Ascending aorta (tissue), 2 donors: ENCODE data around the gene MYO1G. TPM values are rescaled to one million over a fixed set of nuclear protein-coding genes. Genes with fewer than 3 reads are reported as not detected.

ENCODE experiments used
- DNase-seq, 2 donors: peaks; one replicate each; pipeline ENCODE4 v3.0.0-alpha.2; 2019; ENCODE audit warnings: low spot score in 2 of 2
- H3K27ac ChIP-seq, 2 donors: fragments of 200-600 bp; sonication (generic); one replicate each; pipeline ENCODE4 v1.5.1; 2016 to 2017; ENCODE audit warnings: mild to moderate bottlenecking in 1 of 2
- H3K27me3 ChIP-seq: fragments of 200-600 bp; sonication (generic); one replicate; pipeline ENCODE4 v1.5.1; 2017
- H3K36me3 ChIP-seq, 2 donors: fragments of 200-600 bp; sonication (generic); one replicate each; pipeline ENCODE4 v1.5.1; 2016
- H3K4me1 ChIP-seq, 2 donors: fragments of 200-600 bp; sonication (generic); one replicate each; pipeline ENCODE4 v1.5.1; 2016 to 2017; ENCODE audit warnings: mild to moderate bottlenecking in 1 of 2
- H3K4me3 ChIP-seq, 2 donors: fragments of 200-600 bp; sonication (generic); one replicate each; pipeline ENCODE4 v1.5.1; 2016 to 2017; ENCODE audit warnings: mild to moderate bottlenecking in 1 of 2
- H3K9me3 ChIP-seq, 2 donors: fragments of 200-600 bp; sonication (generic); one replicate each; pipeline ENCODE4 v1.5.1; 2016
- intact Hi-C: fragments of 100-400 bp; cut with DNase I; formaldehyde crosslinking; loops from one replicate; pipeline ENCODE4 v1.15.1; 2023
- total RNA-seq: library from RNA; depleted of rRNA; stranded (reverse); fragments of >200 nt; gene quantifications from one replicate; pipeline ENCODE4 v1.1.0, GENCODE V29; 2016
- TF ChIP-seq, protein P1 (sequence below), 3 experiments: fragments of 200-600 bp in 2 of 3; fragments of 450-650 bp in 1 of 3; sonication (generic) in 2 of 3; IDR thresholded peaks; one replicate each; pipeline ENCODE4 v1.5.1; 2016 to 2019; ENCODE audit warnings: antibody characterized with exemption in 3 of 3, mild to moderate bottlenecking in 1 of 3, moderate library complexity in 1 of 3

MYO1G gene
- total RNA-seq, 1 donor from 2014 or later = 5.9 TPM

DNA sequence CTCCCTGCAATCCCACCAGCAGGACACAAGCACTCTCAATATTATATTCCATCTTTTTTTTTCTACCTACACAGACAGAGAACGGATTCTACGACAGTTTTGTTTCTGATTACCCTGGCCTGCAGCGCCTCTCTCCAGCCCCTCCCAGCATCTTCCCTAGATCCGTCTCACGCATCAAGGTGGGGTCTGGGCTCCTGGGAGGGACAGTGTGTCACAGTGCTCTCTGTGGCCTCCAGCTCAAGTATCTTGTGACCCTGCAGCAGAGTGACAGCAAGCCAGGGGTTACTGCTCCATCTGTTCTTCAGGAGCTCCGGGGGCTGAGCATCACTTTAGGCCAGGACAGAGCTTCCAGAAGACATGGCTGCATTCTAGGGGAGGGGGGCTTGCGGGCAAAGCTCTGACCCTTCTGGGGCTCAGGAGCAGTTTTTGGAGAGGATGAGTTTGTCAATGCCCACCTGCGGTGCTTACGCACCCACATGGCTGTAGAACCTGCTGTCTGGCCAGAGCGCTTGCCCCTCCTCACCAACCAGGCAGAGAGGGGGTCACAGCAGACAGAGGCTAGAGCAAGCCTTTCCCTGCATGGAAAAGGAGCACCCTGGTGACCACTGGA lies 22.6 kb downstream of the MYO1G start:
- Histone ChIP-seq H3K27ac (no peak overlapping the region), H3K36me3 (no peaks in the 10 kb centered on the region), H3K27me3 (no peaks in the 10 kb centered on the region), H3K4me3 (no peak overlapping the region), H3K4me1 (no peaks in the 10 kb centered on the region), H3K9me3 (no peaks in the 10 kb centered on the region)
- DNase-seq = no peak
- TF ChIP-seq, protein P1, sequence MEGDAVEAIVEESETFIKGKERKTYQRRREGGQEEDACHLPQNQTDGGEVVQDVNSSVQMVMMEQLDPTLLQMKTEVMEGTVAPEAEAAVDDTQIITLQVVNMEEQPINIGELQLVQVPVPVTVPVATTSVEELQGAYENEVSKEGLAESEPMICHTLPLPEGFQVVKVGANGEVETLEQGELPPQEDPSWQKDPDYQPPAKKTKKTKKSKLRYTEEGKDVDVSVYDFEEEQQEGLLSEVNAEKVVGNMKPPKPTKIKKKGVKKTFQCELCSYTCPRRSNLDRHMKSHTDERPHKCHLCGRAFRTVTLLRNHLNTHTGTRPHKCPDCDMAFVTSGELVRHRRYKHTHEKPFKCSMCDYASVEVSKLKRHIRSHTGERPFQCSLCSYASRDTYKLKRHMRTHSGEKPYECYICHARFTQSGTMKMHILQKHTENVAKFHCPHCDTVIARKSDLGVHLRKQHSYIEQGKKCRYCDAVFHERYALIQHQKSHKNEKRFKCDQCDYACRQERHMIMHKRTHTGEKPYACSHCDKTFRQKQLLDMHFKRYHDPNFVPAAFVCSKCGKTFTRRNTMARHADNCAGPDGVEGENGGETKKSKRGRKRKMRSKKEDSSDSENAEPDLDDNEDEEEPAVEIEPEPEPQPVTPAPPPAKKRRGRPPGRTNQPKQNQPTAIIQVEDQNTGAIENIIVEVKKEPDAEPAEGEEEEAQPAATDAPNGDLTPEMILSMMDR (IDR thresholded peaks at IDR 0.05) = no peak
- intact Hi-C loops = no loop called here

DNA sequence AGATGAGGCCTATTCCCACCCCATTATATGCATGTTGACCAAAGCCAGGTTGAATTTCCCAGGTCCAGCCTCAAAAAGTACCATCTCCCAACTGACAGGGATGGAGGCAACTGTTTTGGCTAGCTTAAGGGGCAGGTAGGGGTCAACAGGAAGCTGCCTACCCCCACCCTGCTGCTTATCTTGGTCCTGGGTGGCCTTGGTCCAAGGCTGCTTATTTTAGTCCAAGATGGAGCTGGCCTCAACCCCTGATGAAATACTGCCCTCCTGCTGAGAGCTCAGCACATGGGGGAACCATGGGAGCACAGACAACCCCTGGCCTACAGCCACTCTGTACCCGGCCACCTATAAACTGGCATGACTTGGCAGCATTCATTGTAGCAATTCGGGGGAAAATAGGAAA lies 23.1 kb downstream of the MYO1G start:
- Histone ChIP-seq H3K36me3 (no peaks in the 10 kb centered on the region), H3K27me3 (no peaks in the 10 kb centered on the region), H3K27ac (no peak overlapping the region), H3K9me3 (no peaks in the 10 kb centered on the region), H3K4me1 (no peaks in the 10 kb centered on the region), H3K4me3 (no peak overlapping the region)
- no peak for DNase-seq
- intact Hi-C loops = no loop called here
- TF ChIP-seq, protein P1 (IDR thresholded peaks at IDR 0.05) = no peak

DNA sequence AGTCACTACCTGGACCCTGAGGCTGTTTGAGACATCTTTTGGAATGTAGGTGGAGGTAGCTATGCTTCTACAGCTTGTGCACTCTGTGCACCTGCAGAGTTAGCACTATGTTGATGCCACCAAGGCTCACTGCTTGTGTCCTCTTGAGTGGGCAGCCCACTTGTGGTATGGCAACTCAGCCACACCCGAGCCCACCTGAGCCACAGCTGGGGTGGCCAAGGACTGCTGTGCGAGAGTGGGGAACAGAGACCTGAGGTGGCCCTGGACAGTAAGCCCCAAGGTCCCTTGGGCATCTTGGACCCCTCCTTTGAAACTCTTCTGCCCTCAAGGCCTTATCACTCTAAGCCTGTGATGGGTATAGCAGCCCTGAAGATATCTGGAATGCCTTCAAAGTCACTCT lies 25.7 kb downstream of the MYO1G start:
- Histone ChIP-seq H3K4me3 (no peak overlapping the region), H3K27me3 (no peaks in the 10 kb centered on the region), H3K4me1 (no peaks in the 10 kb centered on the region), H3K36me3 (no peaks in the 10 kb centered on the region), H3K9me3 (no peaks in the 10 kb centered on the region), H3K27ac (no peak overlapping the region)
- intact Hi-C loops = no loop called here
- TF ChIP-seq, protein P1 (IDR thresholded peaks at IDR 0.05) = no peak
- no peak for DNase-seq

DNA sequence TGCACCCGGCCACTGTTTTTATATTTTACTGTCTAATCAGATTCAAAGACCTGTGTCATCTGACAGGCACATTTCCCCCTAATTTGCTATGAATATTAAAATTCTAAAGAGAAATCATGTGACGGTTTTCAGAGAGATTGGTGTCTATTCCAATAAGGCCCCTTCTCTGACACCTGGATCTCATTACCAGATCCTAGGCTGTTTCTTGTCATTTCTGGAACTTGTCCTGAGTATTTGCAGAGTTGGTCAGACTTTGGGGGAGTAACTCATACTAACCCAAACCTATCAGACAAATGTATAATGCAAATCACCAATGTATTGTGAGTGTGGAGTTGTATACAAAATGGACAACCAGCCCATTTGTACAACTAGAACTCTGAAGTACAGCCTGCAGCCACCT lies 29.5 kb downstream of the MYO1G start:
- Histone ChIP-seq H3K4me1 (no peaks in the 10 kb centered on the region), H3K4me3 (no peak overlapping the region), H3K27me3 (no peaks in the 10 kb centered on the region), H3K36me3 (no peaks in the 10 kb centered on the region), H3K27ac (no peak overlapping the region), H3K9me3 (no peaks in the 10 kb centered on the region)
- intact Hi-C loops = no loop called here
- TF ChIP-seq, protein P1 (IDR thresholded peaks at IDR 0.05) = no peak
- DNase-seq = no peak

DNA sequence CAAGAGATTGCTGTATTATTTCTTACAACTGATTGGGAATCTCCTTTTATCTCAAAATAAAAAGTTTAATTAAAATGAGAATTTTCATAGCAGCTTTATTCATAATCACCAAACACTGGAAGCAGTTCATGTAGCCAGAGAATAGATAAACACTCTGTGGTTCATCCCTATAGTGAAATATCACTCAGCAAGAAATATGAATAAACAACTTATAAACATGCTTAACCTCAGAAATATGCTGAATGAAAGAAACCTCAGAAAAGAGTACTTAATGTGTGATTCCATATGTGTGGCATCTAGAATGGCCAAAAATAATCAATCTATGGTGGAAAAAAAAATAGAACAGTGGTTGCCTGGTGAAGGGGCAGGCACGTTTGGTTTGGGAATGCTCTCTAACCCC lies 33.3 kb downstream of the MYO1G start:
- Histone ChIP-seq H3K4me3 (no peak overlapping the region), H3K9me3 (no peaks in the 10 kb centered on the region), H3K27me3 (no peaks in the 10 kb centered on the region), H3K36me3 (no peaks in the 10 kb centered on the region), H3K27ac (no peak overlapping the region), H3K4me1 (no peaks in the 10 kb centered on the region)
- TF ChIP-seq, protein P1 (IDR thresholded peaks at IDR 0.05) = no peak
- intact Hi-C loops = no loop called here
- no peak for DNase-seq

DNA sequence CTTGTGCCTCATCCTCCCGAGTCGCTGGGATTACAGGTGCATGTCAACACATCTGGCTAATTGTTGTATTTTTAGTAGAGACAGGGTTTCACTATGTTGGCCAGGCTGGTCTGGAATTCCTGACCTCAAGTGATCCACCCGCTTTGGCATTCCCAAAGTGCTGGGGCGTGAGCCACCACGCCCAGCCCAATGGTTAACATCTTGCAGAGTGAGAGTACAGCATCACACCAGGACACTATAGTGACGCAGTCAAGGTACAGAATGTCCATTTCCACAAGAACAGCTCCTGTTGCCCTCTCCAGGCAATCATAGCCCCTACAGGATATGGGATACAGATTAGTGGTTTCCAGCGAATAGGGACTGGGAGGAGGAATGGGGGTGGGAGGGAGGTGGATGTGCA lies 34.0 kb downstream of the MYO1G start:
- H3K4me3 ChIP-seq = no peak overlapping the region
- no peaks in the 10 kb centered on the region for H3K36me3 ChIP-seq
- intact Hi-C loops = no loop called here
- DNase-seq = no peak
- no peak overlapping the region for H3K27ac ChIP-seq
- H3K4me1 ChIP-seq = no peaks in the 10 kb centered on the region
- no peaks in the 10 kb centered on the region for H3K27me3 ChIP-seq
- TF ChIP-seq, protein P1 (IDR thresholded peaks at IDR 0.05) = no peak
- H3K9me3 ChIP-seq = no peaks in the 10 kb centered on the region
